ENCODE results near the gene SRD5A3.

SRD5A3 gene

DNA sequence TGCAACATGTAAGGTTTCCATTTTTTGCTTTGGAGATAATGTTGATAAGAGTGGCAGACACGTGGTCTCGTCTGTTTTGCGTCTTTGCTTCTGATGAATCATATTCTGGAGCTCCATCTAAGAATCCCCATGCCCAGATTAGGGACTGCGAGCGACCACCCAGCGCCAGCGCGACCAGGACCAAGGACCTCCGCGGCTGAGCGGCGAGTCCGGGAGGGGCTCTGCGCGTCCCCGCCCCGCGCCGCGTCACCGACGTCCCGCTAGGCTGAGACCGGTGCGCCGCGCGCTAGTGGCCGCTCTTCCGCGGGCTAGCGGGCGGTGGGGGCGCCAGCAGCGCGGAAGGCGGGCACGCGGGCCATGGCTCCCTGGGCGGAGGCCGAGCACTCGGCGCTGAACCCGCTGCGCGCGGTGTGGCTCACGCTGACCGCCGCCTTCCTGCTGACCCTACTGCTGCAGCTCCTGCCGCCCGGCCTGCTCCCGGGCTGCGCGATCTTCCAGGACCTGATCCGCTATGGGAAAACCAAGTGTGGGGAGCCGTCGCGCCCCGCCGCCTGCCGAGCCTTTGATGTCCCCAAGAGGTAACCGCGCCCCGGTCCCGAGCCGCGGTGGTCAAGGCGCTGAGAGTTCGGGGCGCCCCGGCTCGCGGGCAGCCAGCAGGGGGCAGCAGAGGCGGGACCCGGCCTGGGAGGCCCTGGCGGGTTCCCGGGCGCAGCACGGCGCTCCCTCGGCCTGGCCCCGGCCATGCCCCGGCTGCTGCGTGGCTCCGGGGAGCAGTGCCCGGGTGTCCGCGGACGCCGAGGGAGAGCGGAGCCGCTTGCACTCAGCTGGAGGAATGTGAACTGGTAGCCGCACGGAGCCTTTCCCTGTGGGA, at the start of gene SRD5A3:
TSS of gene SRD5A3 (plus strand) at position 263 of the 871 bp plus-strand sequence. CDS start at position 358, 95 bp downstream.
- DNase-seq: peak; percentile 77

DNA sequence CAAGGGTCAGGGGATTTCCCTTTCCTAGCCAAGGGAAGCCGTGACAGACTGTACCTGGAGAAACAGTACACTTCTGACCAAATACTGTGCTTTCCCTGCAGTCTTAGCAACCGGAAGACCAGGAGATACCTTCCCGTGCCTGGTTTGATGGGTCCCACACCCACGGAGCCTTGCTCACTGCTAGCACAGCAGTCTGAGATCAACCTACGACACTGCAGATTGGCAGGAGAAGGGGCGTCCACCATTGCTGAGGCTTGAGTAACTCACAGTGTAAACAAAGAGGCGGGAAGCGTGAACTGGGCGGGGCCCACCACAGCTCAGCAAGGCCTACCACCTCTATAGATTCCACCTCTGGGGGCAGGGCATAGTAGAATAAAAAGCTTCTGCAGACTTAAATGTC, 48.7 kb upstream of the SRD5A3 start:
- peak; percentile 10 for DNase-seq

DNA sequence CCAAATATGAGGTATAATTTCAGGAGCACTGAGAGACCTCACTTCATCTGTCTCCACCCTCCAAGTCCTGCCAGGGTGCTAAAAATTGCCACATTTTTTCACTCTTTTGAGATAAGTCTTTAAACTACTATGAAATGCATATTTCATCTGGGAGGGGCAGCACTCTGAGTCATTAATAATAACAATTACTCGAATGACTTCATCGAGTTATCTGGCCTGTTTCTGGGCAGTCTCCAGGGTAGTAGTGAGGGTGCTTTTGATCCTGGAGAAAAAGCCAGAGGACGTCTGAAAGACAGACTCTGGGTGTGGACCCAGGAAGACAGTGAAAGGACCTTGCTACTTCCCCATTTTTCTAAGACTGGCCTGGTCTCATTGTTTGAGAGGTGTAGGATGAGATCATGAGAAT, 42.3 kb upstream of the SRD5A3 start:
- no peak for DNase-seq

DNA sequence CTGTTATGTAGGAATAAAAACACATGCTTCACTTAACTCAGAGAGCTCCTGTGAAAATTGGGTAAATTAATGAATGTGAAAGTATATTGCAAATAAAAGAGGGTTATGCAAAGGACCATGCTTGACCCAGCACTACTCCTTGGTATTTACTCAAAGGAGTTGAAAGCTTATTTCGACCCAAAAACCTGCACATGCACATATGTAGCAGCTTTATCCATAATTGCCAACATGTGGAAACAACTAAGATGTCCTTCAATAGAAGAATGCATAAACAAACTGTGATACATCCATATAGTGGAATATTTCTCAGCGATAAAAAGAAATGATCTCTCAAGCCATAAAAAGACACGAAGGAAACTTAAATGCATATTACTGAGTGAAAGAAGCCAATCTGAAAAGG, 41.7 kb upstream of the SRD5A3 start:
- DNase-seq: no peak

DNA sequence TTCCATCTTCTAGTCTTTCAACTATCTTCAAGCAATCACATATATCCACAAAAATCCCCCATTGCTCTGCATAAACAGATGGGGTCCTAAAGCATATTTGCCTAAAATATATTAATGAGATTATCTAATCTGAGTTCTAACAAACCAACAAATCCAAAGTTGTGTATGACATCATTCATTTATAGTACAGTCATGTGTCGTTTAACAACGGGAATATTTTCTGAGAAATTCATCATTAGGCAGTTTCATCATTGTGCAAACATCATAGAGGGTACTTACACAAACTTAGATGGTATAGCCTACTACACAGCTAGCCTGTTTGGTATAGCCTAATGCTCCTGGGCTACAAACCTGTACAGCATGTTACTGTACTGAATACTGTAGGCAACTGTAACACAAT, 38.0 kb upstream of the SRD5A3 start:
- DNase-seq: no peak

DNA sequence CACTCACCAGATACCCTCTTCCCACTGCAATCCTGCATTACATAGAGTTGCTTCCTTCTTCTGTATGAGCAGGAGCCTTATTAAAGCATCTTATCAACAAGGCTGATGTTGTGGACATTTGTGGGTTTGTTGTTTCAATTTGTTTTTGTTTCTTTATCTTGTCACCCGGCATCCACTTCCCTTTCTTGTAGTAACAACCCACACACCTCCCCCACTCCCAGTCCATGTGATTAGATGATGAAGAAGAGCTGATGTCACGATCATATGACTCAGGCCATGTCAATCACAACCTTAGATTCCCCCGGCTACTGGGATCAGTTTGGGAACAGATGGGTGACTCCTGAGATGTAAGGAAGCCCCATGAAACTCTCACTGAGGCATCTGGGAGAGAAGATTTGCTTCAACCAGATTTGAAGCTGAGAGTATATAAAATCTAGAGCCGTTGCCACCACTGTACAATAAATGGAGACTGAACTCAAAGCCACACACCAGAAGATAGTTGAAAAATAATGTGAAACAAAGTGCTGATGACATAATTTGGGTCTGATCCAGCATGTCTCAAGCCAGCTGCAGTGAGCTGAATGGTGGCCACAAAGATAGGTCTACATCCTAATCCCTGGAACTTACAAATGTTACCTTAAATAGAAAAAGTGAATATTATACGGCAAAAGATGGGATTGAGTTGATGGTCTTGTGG, 34.1 kb upstream of the SRD5A3 start:
- no peak for DNase-seq

DNA sequence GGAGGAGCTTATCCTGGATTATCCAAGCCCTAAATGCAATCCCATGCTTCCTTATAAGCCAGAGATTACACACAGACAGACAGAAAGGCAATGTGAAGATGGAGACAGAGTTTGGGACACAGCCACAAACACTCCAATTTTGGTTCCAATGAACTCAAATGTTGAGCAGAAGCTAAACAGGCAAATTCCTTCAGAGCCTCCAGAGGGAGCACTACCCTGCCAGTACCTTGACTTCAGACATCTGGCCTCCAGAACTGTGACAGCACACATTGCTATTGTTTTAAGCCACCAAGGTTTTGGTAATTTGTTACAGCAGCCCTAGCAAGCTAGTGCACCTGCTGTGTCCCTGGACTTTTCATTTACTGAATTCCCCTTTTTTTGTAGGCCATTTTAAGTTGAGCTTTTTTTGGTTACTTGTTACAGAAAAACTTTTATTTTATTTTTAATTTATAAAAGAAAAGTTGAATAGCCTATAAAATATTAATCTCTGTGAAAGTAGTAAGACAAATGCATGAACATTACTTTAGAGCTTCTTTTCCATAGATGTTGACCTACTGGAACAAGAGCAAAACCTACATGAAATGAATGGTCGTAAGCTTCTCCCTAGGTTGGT, 33.4 kb upstream of the SRD5A3 start:
- peak; percentile 1 for DNase-seq

DNA sequence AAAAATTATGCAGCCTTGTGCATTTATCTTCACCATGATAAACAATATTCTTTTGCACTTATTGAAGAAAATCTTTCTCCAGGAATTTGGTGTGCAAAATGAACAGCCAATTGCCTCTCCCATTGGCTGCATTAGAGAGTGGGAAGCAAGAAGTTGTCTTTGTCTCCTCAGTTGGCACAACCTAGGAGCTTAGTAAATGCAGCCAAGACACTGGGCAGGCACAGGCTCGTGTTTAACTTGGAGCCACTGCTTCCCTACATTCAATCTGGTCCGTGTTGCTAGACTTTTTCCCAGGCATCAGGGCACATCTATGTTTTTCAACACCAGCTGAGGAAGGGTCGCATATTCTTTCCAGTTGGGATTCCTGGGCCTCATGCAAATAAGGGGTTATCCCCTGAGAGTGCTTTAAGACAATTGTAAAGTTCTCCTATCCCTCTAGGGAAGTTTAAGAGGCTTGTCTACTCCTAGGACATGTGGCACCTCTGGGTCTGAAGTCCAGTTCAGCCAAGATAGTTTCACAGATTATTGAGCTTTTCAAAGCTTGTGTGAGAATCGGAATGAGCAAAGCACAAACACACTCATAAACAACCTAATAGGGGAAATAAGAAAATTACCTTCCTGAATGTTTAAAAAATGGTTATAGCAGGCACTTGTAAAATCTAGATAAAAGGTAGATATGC, 31.8 kb upstream of the SRD5A3 start:
- DNase-seq: no peak

DNA sequence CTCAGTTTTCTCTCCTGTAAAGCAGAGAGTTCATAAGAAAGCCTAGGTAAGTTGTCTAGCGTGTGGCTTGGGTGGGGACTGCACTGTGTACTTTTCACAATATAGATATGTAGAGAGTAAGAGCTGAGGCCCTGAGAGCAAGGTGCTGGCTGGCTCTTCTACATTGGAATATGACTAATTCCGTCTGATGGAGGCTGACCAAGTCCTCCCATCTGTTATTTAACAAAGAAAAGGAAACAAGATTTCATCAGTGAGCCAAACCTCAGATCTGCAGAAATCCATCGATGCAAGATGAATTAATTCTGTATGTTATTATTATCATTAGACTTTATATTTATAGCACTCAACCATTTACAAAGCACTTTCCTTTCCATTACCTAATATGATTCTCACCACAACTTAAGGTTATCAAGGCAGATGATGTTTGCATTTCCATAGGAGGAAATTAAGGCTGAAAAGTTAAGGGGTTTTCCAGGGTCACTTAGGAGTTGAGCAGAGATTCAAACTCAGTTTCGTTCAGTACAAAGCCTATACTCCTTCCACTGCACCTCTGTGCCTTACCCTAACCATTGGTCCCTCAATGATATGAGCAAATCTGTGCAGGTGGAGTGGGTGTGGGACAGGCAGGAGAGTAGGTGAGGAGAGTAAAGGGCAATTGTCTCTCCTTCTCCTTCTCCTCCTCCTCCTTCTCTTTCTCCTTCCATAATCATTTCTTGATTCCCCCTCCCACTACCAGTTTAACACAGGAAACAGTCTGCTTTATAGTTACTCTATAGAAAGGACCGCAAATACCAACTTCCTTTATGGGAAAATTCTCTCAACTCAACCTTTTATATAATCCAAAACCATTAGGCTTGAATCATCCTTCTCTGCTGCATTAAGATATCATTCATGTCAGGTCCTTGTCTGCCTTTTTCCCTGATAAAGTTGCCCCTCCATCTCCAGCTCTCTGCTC, 27.6 kb upstream of the SRD5A3 start:
- DNase-seq: no peak

DNA sequence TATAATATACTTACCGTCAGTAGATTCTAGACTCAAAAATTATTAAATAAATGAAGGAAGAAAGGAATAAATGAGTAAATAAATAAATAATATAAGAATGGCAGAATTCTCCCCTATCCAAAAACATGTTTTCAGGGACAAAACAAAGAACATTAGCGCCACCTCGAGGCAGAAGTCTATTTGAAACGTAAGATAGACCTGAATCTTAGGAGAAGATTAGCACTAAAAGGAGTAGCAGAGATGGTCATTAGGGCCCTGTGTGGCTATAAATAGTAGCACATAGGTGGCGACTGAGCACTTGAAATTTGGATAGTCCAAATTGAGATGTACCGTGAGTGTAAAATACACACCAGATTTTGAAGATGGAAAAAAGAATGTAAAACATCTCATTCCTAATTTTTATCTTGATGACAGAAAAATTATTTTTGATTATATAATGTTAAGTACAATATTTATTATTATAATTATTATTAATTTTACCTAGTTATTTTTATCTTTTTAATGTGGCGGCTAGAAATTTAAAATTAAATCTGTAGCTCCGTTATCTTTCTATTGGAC, 24.3 kb upstream of the SRD5A3 start:
- peak; percentile 79 for DNase-seq

DNA sequence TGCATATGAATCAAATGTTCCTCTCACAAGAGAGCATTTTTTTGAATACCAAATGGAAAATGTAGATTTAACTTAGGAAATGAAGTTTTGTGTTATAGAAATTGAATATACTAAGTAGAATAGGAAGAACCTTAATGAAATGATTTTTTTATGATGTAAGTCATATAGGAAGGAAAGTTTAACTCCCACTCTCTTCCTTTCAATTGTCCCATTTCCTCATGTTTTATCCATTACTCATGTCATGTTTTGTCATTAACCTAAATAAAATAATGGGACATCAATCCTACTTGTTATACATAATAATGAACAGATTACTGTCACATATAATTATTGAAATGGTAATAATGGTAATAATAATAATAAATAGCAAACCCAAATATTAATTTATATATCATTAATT, 22.7 kb upstream of the SRD5A3 start:
- DNase-seq: no peak

DNA sequence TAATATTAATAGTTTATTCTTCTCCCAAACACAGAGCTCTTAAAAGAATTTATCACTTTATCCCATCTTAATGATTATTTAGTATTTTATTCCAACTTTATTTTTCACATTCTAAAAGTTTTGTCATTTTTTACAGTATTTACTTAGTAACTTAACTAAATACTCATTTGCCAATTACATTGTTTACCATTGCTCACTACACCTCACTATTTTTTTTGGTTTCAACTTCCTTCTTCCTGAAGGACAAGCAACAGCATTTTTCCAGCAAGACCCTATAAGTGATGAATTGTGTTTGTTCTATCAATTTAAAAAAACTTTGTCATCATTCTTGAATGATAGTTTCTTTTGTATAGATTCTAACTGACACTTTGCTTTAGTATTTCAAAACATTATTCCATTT, 19.4 kb upstream of the SRD5A3 start:
- DNase-seq: no peak

DNA sequence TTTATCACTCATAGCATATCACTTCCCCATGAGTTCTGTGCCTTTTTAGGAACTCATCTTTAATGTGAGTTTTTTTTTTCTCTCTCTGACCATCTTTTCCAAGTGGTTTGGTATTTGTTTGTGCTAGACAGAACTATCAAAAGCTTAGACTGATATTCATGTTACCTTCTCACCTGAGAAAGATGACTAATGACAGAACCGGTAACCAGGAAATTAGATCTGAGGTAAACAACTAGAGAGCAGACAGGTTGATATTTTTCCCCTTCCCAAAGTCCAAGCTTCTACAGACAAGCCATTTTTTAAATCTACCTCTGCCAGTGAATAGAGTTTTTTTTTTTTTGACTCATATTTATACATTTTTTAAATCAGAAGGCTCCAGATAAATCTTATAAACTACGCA, 17.0 kb upstream of the SRD5A3 start:
- DNase-seq: no peak

DNA sequence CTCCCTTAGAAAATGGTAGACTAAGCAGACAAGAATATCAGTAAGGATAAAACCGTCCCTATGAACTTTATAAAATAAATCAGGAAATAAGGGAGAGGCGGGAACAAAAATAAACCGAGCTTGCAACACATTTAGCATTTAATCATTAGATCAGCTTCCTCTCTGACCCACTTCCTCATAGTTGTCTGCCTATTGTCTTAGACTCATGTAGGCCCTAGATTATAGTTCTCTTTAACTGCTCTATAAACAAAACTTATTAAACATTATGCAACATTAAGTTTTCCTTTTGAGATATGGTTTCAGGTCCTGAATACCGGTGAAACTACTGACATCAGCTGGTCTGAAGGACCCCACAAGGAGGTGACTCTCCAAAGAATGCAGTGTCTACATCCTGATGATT, 15.8 kb upstream of the SRD5A3 start:
- no peak for DNase-seq

DNA sequence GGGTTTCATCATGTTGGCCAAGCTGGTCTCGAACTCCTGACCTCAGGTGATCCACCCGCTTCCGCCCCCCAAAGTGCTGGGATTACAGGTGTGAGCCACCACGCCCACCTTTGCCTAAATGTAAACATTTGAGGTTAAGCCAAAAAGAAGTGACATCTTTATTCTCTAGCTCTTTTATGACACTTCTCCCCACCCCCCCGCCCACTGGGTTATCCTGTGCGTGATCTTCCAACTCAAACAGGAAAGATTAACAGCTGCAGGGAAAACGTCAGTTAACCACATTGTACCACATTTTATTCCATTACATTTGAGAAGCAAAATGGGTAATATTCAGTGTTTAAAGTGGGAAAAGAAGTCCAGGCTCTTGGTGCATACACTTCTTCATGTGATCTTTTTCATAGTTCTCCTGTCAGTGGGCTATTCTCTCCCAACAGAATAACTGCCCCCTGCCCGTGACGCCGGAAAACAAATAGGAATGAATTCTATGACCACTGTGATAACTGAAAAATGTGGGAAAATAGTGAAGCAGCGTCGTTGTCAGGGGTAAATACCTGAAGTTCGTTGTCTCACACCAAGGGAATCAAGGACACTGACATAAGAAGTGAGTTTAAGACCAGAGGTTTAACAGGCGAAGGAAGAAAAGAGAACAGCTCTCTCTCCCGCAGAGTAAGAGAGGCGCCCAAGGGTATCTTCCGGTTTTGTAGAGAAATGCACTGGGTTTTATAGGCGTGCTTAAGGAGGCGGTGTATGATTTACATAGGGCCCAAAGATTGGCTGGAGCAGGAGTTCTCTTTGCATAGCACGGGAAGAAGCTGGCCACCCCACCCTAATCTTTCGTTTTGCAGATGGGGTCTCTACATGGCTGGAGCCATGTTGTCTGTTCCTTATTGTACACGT, 9.7 kb upstream of the SRD5A3 start:
- no peak for DNase-seq

DNA sequence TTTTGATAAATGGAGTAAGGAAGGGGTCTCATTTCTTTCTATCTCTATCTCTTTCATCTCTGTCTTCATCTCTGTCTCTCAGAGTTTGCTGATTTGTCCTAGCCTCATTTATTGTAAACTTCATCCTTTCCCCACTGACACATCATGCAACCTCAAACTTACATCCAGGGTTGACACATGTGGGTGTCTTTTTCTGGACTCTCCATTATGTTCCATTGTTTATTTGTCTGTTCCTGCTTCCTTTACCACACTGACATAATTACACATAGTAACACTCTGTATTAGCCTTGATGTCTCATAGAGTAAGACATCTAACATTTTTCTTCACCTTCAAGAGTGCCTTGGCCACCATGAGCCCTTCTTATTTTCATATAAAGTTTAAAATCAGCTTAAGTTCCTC, 8.1 kb upstream of the SRD5A3 start:
- DNase-seq: no peak

DNA sequence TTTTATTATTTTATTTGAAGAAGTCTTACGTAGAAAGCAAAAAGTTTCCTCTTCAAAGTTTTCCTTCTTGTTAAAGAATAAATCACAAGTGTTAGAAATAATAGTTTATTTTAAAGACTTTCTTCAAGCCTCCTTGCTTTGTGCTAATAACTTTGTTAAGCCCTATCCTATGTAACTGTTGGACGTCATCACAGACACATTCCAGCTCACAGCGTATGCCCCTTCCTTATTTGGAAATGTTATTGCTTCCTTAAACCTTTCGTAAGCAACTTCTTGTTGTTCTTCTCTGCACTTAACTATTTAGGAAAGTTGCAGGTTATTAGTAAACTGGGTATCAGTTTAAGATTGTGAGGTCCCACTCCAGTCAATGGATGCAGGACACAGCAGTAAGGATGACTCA, 7.6 kb upstream of the SRD5A3 start:
- DNase-seq: no peak

DNA sequence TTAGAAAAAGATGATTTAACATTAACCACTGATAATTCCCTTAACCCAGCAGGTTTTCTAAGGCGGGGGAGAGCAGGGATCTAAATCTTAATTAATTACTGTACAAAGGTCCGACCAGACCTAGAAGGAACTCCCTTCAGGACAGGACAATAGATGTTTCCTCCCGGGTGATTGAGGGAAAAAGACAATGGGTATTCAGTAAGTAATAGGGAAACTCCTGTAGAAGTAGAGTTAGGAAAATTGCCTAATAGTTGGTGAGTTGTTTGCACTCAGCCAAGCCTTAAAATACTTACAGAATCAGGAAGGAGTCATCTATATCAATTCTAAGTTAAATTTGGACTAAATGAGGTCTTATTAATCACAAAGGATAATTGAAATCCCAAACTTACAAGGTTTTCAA, 5.8 kb upstream of the SRD5A3 start:
- DNase-seq: no peak

DNA sequence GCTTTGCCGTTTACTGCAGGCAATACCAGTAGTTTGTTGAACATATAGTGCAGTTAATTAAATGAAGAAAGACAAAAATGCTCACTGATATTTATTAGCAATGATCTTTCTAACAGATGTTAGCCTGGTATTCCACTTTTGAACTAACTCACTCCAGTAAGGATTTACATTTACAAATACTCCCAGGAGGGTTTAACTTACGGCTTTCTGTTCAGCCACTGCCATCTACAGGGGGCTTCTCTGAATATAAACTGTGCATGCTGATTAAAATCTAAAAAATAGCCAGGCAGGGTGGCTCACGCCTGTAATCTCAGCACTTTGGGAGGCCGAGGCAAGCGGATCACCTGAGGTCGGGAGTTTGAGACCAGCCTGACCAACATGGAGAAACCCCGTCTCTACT, 2.2 kb upstream of the SRD5A3 start:
- no peak for DNase-seq

DNA sequence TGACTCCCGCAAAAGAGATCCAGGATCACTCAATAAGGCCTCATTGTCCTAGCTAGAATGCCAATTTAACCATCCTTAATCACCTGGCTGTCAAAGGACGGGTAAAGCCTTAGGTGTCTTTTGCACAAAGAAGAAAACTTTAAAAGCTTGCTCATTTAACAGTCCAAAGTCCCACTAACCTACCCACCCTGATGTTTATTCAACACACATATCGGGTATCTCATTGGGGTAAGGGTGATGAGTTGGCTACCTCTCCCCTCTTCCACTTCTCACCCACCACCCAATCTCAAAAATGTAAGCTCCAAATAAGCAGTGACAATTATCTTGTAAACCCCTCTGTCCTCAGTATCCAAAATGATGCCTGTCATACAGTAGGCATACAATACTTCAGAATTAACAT, 988 bp upstream of the SRD5A3 start:
- DNase-seq: no peak

DNA sequence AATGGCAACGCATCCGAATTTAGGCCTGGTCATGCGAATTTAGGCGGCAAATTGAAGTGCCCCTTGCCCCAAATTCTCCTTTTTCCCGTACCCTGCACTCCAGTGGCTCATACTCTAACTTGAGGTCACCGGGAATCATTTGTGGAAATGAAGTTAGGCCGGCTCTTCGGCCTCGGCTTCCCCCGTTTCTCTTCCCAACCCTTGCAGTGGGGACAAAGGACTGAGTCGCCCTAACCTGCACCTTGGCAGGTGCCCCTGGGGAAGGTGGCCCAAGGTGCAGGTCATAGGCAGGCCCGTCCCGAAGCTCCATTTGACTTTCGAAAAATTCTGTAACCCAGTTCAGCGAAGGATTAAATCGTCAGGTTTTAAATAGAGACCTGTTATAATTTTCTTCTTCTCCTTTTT, 811 bp downstream of the SRD5A3 start:
- no peak for DNase-seq
